GM12864 (cell line): ENCODE measurements around the gene LONP2.
A peak's percentile ranks its signal among the peaks of the same experiment; 100 is the strongest.

Experiments
- DNase-seq: peaks from one replicate; pipeline ENCODE4 v3.0.0-alpha.2; 2011; ENCODE audit warnings: low read depth
- H3K4me3 ChIP-seq: 2 replicates; pipeline ENCODE4 v1.5.1; 2011; ENCODE audit warnings: mild to moderate bottlenecking, low read depth, low read length, control low read depth
- CTCF ChIP-seq: IDR thresholded peaks from 2 replicates; pipeline ENCODE4 v1.5.1; 2011; ENCODE audit warnings: low read depth, mild to moderate bottlenecking, moderate library complexity, low read length, control low read depth, inconsistent platforms; ENCODE audit errors: missing control alignments

LONP2 gene

GRCh38 chr16:48356633-48357376, 112.7 kb downstream of the LONP2 start:
- no peak for TF ChIP-seq CTCF
- no peak for DNase-seq
- H3K4me3 ChIP-seq, result no peak overlapping the region

- no peak for TF ChIP-seq CTCF
- no peak for DNase-seq
- H3K4me3 ChIP-seq, result no peak overlapping the region
Observed at GRCh38 chr16:48358419-48358818, 114.3 kb downstream of the LONP2 start.

- TF ChIP-seq CTCF, result no peak
- H3K4me3 ChIP-seq, result no peak overlapping the region
- DNase-seq, result no peak
Observed at GRCh38 chr16:48359983-48360382, 115.9 kb downstream of the LONP2 start.

GRCh38 chr16:48361012-48361411, 116.9 kb downstream of the LONP2 start:
- no peak overlapping the region for H3K4me3 ChIP-seq
- DNase-seq, result no peak
- TF ChIP-seq CTCF, result no peak

GRCh38 chr16:48361540-48362144, 117.5 kb downstream of the LONP2 start:
- TF ChIP-seq CTCF, result no peak
- DNase-seq, result no peak
- H3K4me3 ChIP-seq, result no peak overlapping the region

- no peak for TF ChIP-seq CTCF
- DNase-seq, result no peak
- peak overlapping the region; percentile 74 for H3K4me3 ChIP-seq
Observed at GRCh38 chr16:48365025-48365600, 121.0 kb downstream of the LONP2 start.
